Measurements from ENCODE around the gene ZMYND10.

ZMYND10 gene

GRCh38 chr3:50334339-50335075 lies 11.0 kb downstream of the ZMYND10 start:
- TF ChIP-seq TSHZ2 (CRISPR knock-in tag; IDR thresholded peaks at IDR 0.05) (no peak), ZNF565 (CRISPR knock-in tag; conservative IDR thresholded peaks at IDR 0.05; ENCODE audit: low read depth) (no peak)
- ATAC-seq = no peak

GRCh38 chr3:50333744-50334328 lies 11.7 kb downstream of the ZMYND10 start:
- TF ChIP-seq CREB5 (CRISPR knock-in tag; IDR thresholded peaks at IDR 0.05; ENCODE audit: low read depth) = no peak
- TF ChIP-seq CSRNP3 (CRISPR knock-in tag; IDR thresholded peaks at IDR 0.05) = no peak
- no peak for TF ChIP-seq PATZ1 (CRISPR knock-in tag; IDR thresholded peaks at IDR 0.05; ENCODE audit: borderline replicate concordance)
- no peak for TF ChIP-seq ZNF8 (CRISPR knock-in tag; IDR thresholded peaks at IDR 0.05)
- no peak for TF ChIP-seq CSDC2 (CRISPR knock-in tag; IDR thresholded peaks at IDR 0.05)
- no peak for TF ChIP-seq ZNF565 (CRISPR knock-in tag; conservative IDR thresholded peaks at IDR 0.05; ENCODE audit: low read depth)
- no peak for TF ChIP-seq ESRRG (CRISPR knock-in tag; IDR thresholded peaks at IDR 0.05)
- no peak for TF ChIP-seq ISL1 (CRISPR knock-in tag; IDR thresholded peaks at IDR 0.05)
- TF ChIP-seq ZFP30 (CRISPR knock-in tag; IDR thresholded peaks at IDR 0.05) = no peak
- TF ChIP-seq RARB (CRISPR knock-in tag; IDR thresholded peaks at IDR 0.05) = no peak
- no peak for TF ChIP-seq TCF4 (CRISPR knock-in tag; IDR thresholded peaks at IDR 0.05; ENCODE audit: borderline replicate concordance)
- no peak for TF ChIP-seq OSR1 (CRISPR knock-in tag; IDR thresholded peaks at IDR 0.05)
- TF ChIP-seq ZC3H10 (CRISPR knock-in tag; IDR thresholded peaks at IDR 0.05) = no peak
- no peak for ATAC-seq

GRCh38 chr3:50331364-50331907 lies 14.1 kb downstream of the ZMYND10 start:
- ATAC-seq = no peak
- no peak for TF ChIP-seq OSR1 (CRISPR knock-in tag; IDR thresholded peaks at IDR 0.05)
- no peak for TF ChIP-seq ZC3H10 (CRISPR knock-in tag; IDR thresholded peaks at IDR 0.05)
- TF ChIP-seq ZFP30 (CRISPR knock-in tag; IDR thresholded peaks at IDR 0.05) = no peak
- no peak for TF ChIP-seq CSRNP3 (CRISPR knock-in tag; IDR thresholded peaks at IDR 0.05)
- no peak for TF ChIP-seq TSHZ2 (CRISPR knock-in tag; IDR thresholded peaks at IDR 0.05)
- no peak for TF ChIP-seq CREB5 (CRISPR knock-in tag; IDR thresholded peaks at IDR 0.05; ENCODE audit: low read depth)
- no peak for TF ChIP-seq POU6F1 (CRISPR knock-in tag; IDR thresholded peaks at IDR 0.05; ENCODE audit: borderline replicate concordance, low read depth)
- no peak for TF ChIP-seq ZNF70 (CRISPR knock-in tag; IDR thresholded peaks at IDR 0.05)
- TF ChIP-seq SNAI2 (CRISPR knock-in tag; IDR thresholded peaks at IDR 0.05) = no peak
- no peak for TF ChIP-seq TOX (CRISPR knock-in tag; IDR thresholded peaks at IDR 0.05; ENCODE audit: borderline replicate concordance)
- TF ChIP-seq CSDC2 (CRISPR knock-in tag; IDR thresholded peaks at IDR 0.05) = no peak
